Measurements from ENCODE around the gene CDCA3.

- TF ChIP-seq CTCF (conservative IDR thresholded peaks at IDR 0.05; ENCODE audit: low read depth, low read length) = no peak
- no peak for TF ChIP-seq EZH2 (IDR thresholded peaks at IDR 0.05; ENCODE audit: low read length, unreplicated experiment)
Measured at GRCh38 chr12:6867413-6868210, 16.5 kb upstream of the CDCA3 start, which contains the start of gene TPI1.

Data from PC-3 (cell line).